ENCODE data around the gene CNST. TPM values are rescaled to one million over a fixed set of nuclear protein-coding genes. Genes with fewer than 3 reads are reported as not detected.
A peak's percentile ranks its signal among the peaks of the same experiment; 100 is the strongest.
"Not testable (repeated sequence)": the region's sequence is repeated elsewhere in the genome, so short reads cannot be mapped to it uniquely, and the experiment has no call there.

Gene CNST
- total RNA-seq, 1 experiment from 2014 or later = 21.7 TPM

- peak overlapping the region; percentile 74 for H3K27ac Mint-ChIP-seq (ENCODE audit: unreplicated experiment)
- H3K36me3 Mint-ChIP-seq (ENCODE audit: insufficient read depth, unreplicated experiment) = peaks cover 42% of the 10 kb centered on the region
- peak overlapping the region; percentile 97 for H3K4me3 Mint-ChIP-seq (ENCODE audit: low read depth, unreplicated experiment)
- CTCF ChIA-PET = no interaction called here
- H3K27me3 Mint-ChIP-seq (ENCODE audit: unreplicated experiment) = no peaks in the 10 kb centered on the region
- H3K4me1 Mint-ChIP-seq (ENCODE audit: low read depth, unreplicated experiment) = peaks cover 20% of the 10 kb centered on the region
- BruUV-seq (replicated peaks) = no TSS peak
- no peak for TF ChIP-seq CTCF (IDR thresholded peaks at IDR 0.05; ENCODE audit: unreplicated experiment)
- no peak for DNase-seq
- intact Hi-C loops (cut with micrococcal nuclease; ENCODE audit: unreplicated experiment) = loop anchor here (1.0 to 10.0 kb wide), 4 partner anchors 44 to 189 kb away; no protein-coding TSS in a partner anchor
- H3K9me3 Mint-ChIP-seq (ENCODE audit: low read depth, unreplicated experiment) = no peaks in the 10 kb centered on the region
These were observed 517 bp upstream of the CNST start for GRCh38 chr1:246565751-246566127.

GRCh38 chr1:246566813-246567645 lies 773 bp downstream of the CNST start:
- TSS peak; percentile 53 for BruUV-seq (replicated peaks)

GRCh38 chr1:246567646-246568235 lies 1.5 kb downstream of the CNST start:
- H3K4me1 Mint-ChIP-seq (ENCODE audit: low read depth, unreplicated experiment) = peaks cover 20% of the 10 kb centered on the region
- TF ChIP-seq CTCF (IDR thresholded peaks at IDR 0.05; ENCODE audit: unreplicated experiment) = no peak
- intact Hi-C loops (cut with micrococcal nuclease; ENCODE audit: unreplicated experiment) = loop anchor here (5.0 to 10.0 kb wide), 3 partner anchors 65 to 187 kb away; no protein-coding TSS in a partner anchor
- H3K9me3 Mint-ChIP-seq (ENCODE audit: low read depth, unreplicated experiment) = no peaks in the 10 kb centered on the region
- no peaks in the 10 kb centered on the region for H3K27me3 Mint-ChIP-seq (ENCODE audit: unreplicated experiment)
- BruUV-seq (replicated peaks) = no TSS peak
- peaks cover 40% of the 10 kb centered on the region for H3K36me3 Mint-ChIP-seq (ENCODE audit: insufficient read depth, unreplicated experiment)
- peak overlapping the region; percentile 74 for H3K27ac Mint-ChIP-seq (ENCODE audit: unreplicated experiment)
- peak overlapping the region; percentile 97 for H3K4me3 Mint-ChIP-seq (ENCODE audit: low read depth, unreplicated experiment)
- DNase-seq = no peak
- CTCF ChIA-PET = interaction anchor here (0.7 kb wide), 1 partner anchor 158 kb away, joined by 3 read pairs; no protein-coding TSS in a partner anchor

More at GRCh38 chr1:246566813-246567645, 773 bp downstream of the CNST start:
- CTCF ChIA-PET = interaction anchor here (0.7 to 0.8 kb wide), 2 partner anchors 125 to 159 kb away, joined by 3 to 9 read pairs; no protein-coding TSS in a partner anchor
- intact Hi-C loops (cut with micrococcal nuclease; ENCODE audit: unreplicated experiment) = loop anchor here (1.0 to 10.0 kb wide), 4 partner anchors 42 to 188 kb away; no protein-coding TSS in a partner anchor
- no peaks in the 10 kb centered on the region for H3K9me3 Mint-ChIP-seq (ENCODE audit: low read depth, unreplicated experiment)
- DNase-seq = no peak
- H3K4me1 Mint-ChIP-seq (ENCODE audit: low read depth, unreplicated experiment) = peaks cover 20% of the 10 kb centered on the region
- H3K36me3 Mint-ChIP-seq (ENCODE audit: insufficient read depth, unreplicated experiment) = peaks cover 42% of the 10 kb centered on the region
- H3K4me3 Mint-ChIP-seq (ENCODE audit: low read depth, unreplicated experiment) = peak overlapping the region; percentile 97
- no peak for TF ChIP-seq CTCF (IDR thresholded peaks at IDR 0.05; ENCODE audit: unreplicated experiment)
- no peaks in the 10 kb centered on the region for H3K27me3 Mint-ChIP-seq (ENCODE audit: unreplicated experiment)
- peak overlapping the region; percentile 74 for H3K27ac Mint-ChIP-seq (ENCODE audit: unreplicated experiment)

GRCh38 chr1:246569248-246570238 lies 3.3 kb downstream of the CNST start:
- Mint-ChIP-seq H3K27me3 (ENCODE audit: unreplicated experiment) (no peaks in the 10 kb centered on the region), H3K27ac (ENCODE audit: unreplicated experiment) (no peak overlapping the region), H3K9me3 (ENCODE audit: low read depth, unreplicated experiment) (no peaks in the 10 kb centered on the region), H3K36me3 (ENCODE audit: insufficient read depth, unreplicated experiment) (peaks cover 31% of the 10 kb centered on the region), H3K4me1 (ENCODE audit: low read depth, unreplicated experiment) (peaks cover 20% of the 10 kb centered on the region), H3K4me3 (ENCODE audit: low read depth, unreplicated experiment) (no peak overlapping the region)
- no TSS peak for BruUV-seq (replicated peaks)
- CTCF ChIA-PET = no interaction called here
- intact Hi-C loops (cut with micrococcal nuclease; ENCODE audit: unreplicated experiment) = loop anchor here (5.0 to 10.0 kb wide), 3 partner anchors 67 to 185 kb away; no protein-coding TSS in a partner anchor
- TF ChIP-seq CTCF (IDR thresholded peaks at IDR 0.05; ENCODE audit: unreplicated experiment) = no peak
- DNase-seq = no peak

- H3K27me3 Mint-ChIP-seq (ENCODE audit: unreplicated experiment); DNase-seq; H3K4me3 Mint-ChIP-seq (ENCODE audit: low read depth, unreplicated experiment); BruUV-seq (replicated peaks); H3K27ac Mint-ChIP-seq (ENCODE audit: unreplicated experiment); CTCF ChIA-PET; intact Hi-C loops (cut with micrococcal nuclease; ENCODE audit: unreplicated experiment); H3K9me3 Mint-ChIP-seq (ENCODE audit: low read depth, unreplicated experiment): not testable (repeated sequence)
- Mint-ChIP-seq H3K4me1 (ENCODE audit: low read depth, unreplicated experiment) (peaks cover 20% of the 10 kb centered on the region), H3K36me3 (ENCODE audit: insufficient read depth, unreplicated experiment) (peaks cover 14% of the 10 kb centered on the region)
These were observed 5.1 kb downstream of the CNST start for GRCh38 chr1:246571309-246571708.

All from Calu3 (cell line).